Trophoblast cell (in vitro differentiated cells and primary cell): ENCODE measurements around the gene PLPP1.
"Not testable (repeated sequence)": the region's sequence is repeated elsewhere in the genome, so short reads cannot be mapped to it uniquely, and the experiment has no call there.

Experiments
- DNase-seq, 2 donors: peaks; one replicate each; pipeline ENCODE4 v3.0.0-alpha.2; 2016
- H2AFZ ChIP-seq: 2 replicates; pipeline ENCODE4 v1.6.1; 2013; ENCODE audit warnings: low read length, moderate library complexity, mild to moderate bottlenecking; ENCODE audit not compliant: insufficient read depth, poor library complexity
- H2AK5ac ChIP-seq: 2 replicates; pipeline ENCODE4 v1.6.1; 2013; ENCODE audit warnings: mild to moderate bottlenecking, low read length
- H2BK120ac ChIP-seq: 2 replicates; pipeline ENCODE4 v1.6.1; 2013; ENCODE audit warnings: low read length, mild to moderate bottlenecking, moderate library complexity; ENCODE audit not compliant: insufficient read depth, poor library complexity
- H2BK12ac ChIP-seq: 2 replicates; pipeline ENCODE4 v1.6.1; 2013; ENCODE audit warnings: mild to moderate bottlenecking, low read length, moderate library complexity
- H2BK5ac ChIP-seq: 2 replicates; pipeline ENCODE4 v1.6.1; 2013; ENCODE audit warnings: low read length, low read depth, moderate library complexity, mild to moderate bottlenecking; ENCODE audit not compliant: poor library complexity
- H3K14ac ChIP-seq: 2 replicates; pipeline ENCODE4 v1.6.1; 2013; ENCODE audit warnings: mild to moderate bottlenecking, low read length
- H3K18ac ChIP-seq: 2 replicates; pipeline ENCODE4 v1.6.1; 2013; ENCODE audit warnings: mild to moderate bottlenecking, low read length
- H3K23ac ChIP-seq: 2 replicates; pipeline ENCODE4 v1.6.1; 2013; ENCODE audit warnings: low read length
- H3K27ac ChIP-seq: 2 replicates; pipeline ENCODE4 v1.5.1; 2013; ENCODE audit warnings: low read depth, mild to moderate bottlenecking, inconsistent platforms, low read length, moderate library complexity
- H3K27me3 ChIP-seq: 2 replicates; pipeline ENCODE4 v1.6.1; 2013; ENCODE audit warnings: inconsistent platforms, mild to moderate bottlenecking, low read length, moderate library complexity; ENCODE audit not compliant: insufficient read depth
- H3K36me3 ChIP-seq, 2 experiments: 1 replicate in 1 of 2; 2 replicates in 1 of 2; pipeline ENCODE4 v1.6.1; 2013; ENCODE audit warnings: low read length in 2 of 2, mild to moderate bottlenecking in 2 of 2, moderate library complexity in 1 of 2; ENCODE audit not compliant: insufficient read depth in 2 of 2, control insufficient read depth in 1 of 2
- H3K4ac ChIP-seq: 2 replicates; pipeline ENCODE4 v1.6.1; 2013; ENCODE audit warnings: low read depth, mild to moderate bottlenecking, low read length, moderate library complexity
- H3K4me1 ChIP-seq, 2 experiments: 1 replicate in 1 of 2; 2 replicates in 1 of 2; pipeline ENCODE4 v1.6.1; 2013; ENCODE audit warnings: low read length in 2 of 2, mild to moderate bottlenecking in 2 of 2, moderate library complexity in 1 of 2; ENCODE audit not compliant: insufficient read depth in 2 of 2, control insufficient read depth in 1 of 2
- H3K4me2 ChIP-seq: 2 replicates; pipeline ENCODE4 v1.6.1; 2013; ENCODE audit warnings: inconsistent platforms, mild to moderate bottlenecking, low read length, moderate library complexity
- H3K4me3 ChIP-seq: 2 replicates; pipeline ENCODE4 v1.5.1; 2013; ENCODE audit warnings: mild to moderate bottlenecking, low read depth, low read length, inconsistent platforms
- H3K79me1 ChIP-seq: one replicate; pipeline ENCODE4 v1.6.1; 2013; ENCODE audit warnings: low read length
- H3K79me2 ChIP-seq: 2 replicates; pipeline ENCODE4 v1.6.1; 2013; ENCODE audit warnings: low read length, mild to moderate bottlenecking; ENCODE audit not compliant: control insufficient read depth, insufficient read depth, poor library complexity
- H3K9ac ChIP-seq: 2 replicates; pipeline ENCODE4 v1.6.1; 2013; ENCODE audit warnings: mild to moderate bottlenecking, low read length
- H3K9me3 ChIP-seq: 2 replicates; pipeline ENCODE4 v1.6.1; 2013; ENCODE audit warnings: low read depth, mild to moderate bottlenecking, control low read depth, inconsistent platforms, low read length; ENCODE audit not compliant: insufficient read depth
- H4K12ac ChIP-seq: 2 replicates; pipeline ENCODE4 v1.6.1; 2013; ENCODE audit warnings: low read depth, mild to moderate bottlenecking, low read length, moderate library complexity
- H4K8ac ChIP-seq: 2 replicates; pipeline ENCODE4 v1.6.1; 2013; ENCODE audit warnings: low read depth, mild to moderate bottlenecking, low read length, moderate library complexity
- H4K91ac ChIP-seq: one replicate; pipeline ENCODE4 v1.6.1; 2013; ENCODE audit warnings: low read depth, mild to moderate bottlenecking, low read length, moderate library complexity
- WGBS: extraction: QIAGEN DNeasy Blood & Tissue Kit; methylation state at CpG from one replicate; pipeline ENCODE4 v1.1.7; 2013; ENCODE audit warnings: missing lambda C conversion rate; ENCODE audit not compliant: insufficient read length, insufficient coverage; ENCODE audit errors: extremely low coverage; 5-methylcytosine and 5-hydroxymethylcytosine counted together

The PLPP1 gene

GRCh38 chr5:55540525-55540924 lies 5.8 kb upstream of the PLPP1 start:
- Histone ChIP-seq H3K27ac (no peak overlapping the region), H4K12ac (no peak overlapping the region), H3K36me3 (no peaks in the 10 kb centered on the region), H3K79me1 (peaks cover 1% of the 10 kb centered on the region), H3K18ac (no peak overlapping the region), H2AK5ac (no peak overlapping the region), H2BK5ac (no peak overlapping the region), H3K14ac (no peak overlapping the region), H3K9me3 (no peaks in the 10 kb centered on the region), H2BK12ac (no peak overlapping the region), H2AFZ (no peak overlapping the region), H4K8ac (no peak overlapping the region), H3K4me1 (peaks cover 0 to 1% of the 10 kb centered on the region in 2 experiments), H2BK120ac (no peak overlapping the region), H3K4me2 (no peak overlapping the region), H3K4me3 (no peak overlapping the region), H3K27me3 (no peaks in the 10 kb centered on the region), H3K9ac (no peak overlapping the region), H3K4ac (no peak overlapping the region), H3K23ac (no peak overlapping the region), H3K79me2 (no peaks in the 10 kb centered on the region), H4K91ac (no peak overlapping the region)
- no CpG with 5 or more reads among the region's 2 CpGs for WGBS
- DNase-seq = no peak

GRCh38 chr5:55540024-55540423 lies 5.3 kb upstream of the PLPP1 start:
- WGBS = no CpG with 5 or more reads among the region's 1 CpG

GRCh38 chr5:55538661-55539060 lies 3.9 kb upstream of the PLPP1 start:
- H2BK120ac ChIP-seq = no peak overlapping the region
- H3K36me3 ChIP-seq = no peaks in the 10 kb centered on the region
- H2BK12ac ChIP-seq = no peak overlapping the region
- H3K9ac ChIP-seq = no peak overlapping the region
- peaks cover 0 to 4% of the 10 kb centered on the region in 2 experiments for H3K4me1 ChIP-seq
- H3K79me1 ChIP-seq = peaks cover 14% of the 10 kb centered on the region
- H4K12ac ChIP-seq = no peak overlapping the region
- peaks cover 13% of the 10 kb centered on the region for H3K79me2 ChIP-seq
- H4K8ac ChIP-seq = no peak overlapping the region
- H3K27me3 ChIP-seq = no peaks in the 10 kb centered on the region
- no peak overlapping the region for H2AK5ac ChIP-seq
- H2BK5ac ChIP-seq = no peak overlapping the region
- no peak overlapping the region for H3K18ac ChIP-seq
- H3K23ac ChIP-seq = no peak overlapping the region
- no peak overlapping the region for H4K91ac ChIP-seq
- no peak overlapping the region for H3K4me2 ChIP-seq
- no peak overlapping the region for H3K4ac ChIP-seq
- DNase-seq = no peak
- H3K14ac ChIP-seq = no peak overlapping the region
- H2AFZ ChIP-seq = no peak overlapping the region
- peaks cover 3% of the 10 kb centered on the region for H3K9me3 ChIP-seq
- WGBS = no CpG with 5 or more reads among the region's 2 CpGs
- H3K4me3 ChIP-seq = no peak overlapping the region
- H3K27ac ChIP-seq = no peak overlapping the region

More at GRCh38 chr5:55540024-55540423, 5.3 kb upstream of the PLPP1 start:
- Histone ChIP-seq H2AK5ac (no peak overlapping the region), H4K91ac (no peak overlapping the region), H4K8ac (no peak overlapping the region), H3K27ac (no peak overlapping the region), H3K9me3 (no peaks in the 10 kb centered on the region), H3K36me3 (no peaks in the 10 kb centered on the region), H3K4me2 (no peak overlapping the region), H3K4me1 (peaks cover 0 to 4% of the 10 kb centered on the region in 2 experiments), H3K23ac (no peak overlapping the region), H3K9ac (no peak overlapping the region), H3K27me3 (no peaks in the 10 kb centered on the region), H3K79me2 (peaks cover 1% of the 10 kb centered on the region), H2BK5ac (no peak overlapping the region), H3K4me3 (no peak overlapping the region), H4K12ac (no peak overlapping the region), H3K4ac (no peak overlapping the region), H2BK12ac (no peak overlapping the region), H3K79me1 (peaks cover 5% of the 10 kb centered on the region), H2AFZ (no peak overlapping the region), H3K14ac (no peak overlapping the region), H3K18ac (no peak overlapping the region), H2BK120ac (no peak overlapping the region)
- peak; percentile 30 to 86 for DNase-seq

GRCh38 chr5:55537315-55537714 lies 2.6 kb upstream of the PLPP1 start:
- not testable (repeated sequence) for H2BK5ac ChIP-seq, H3K14ac ChIP-seq, H3K36me3 ChIP-seq, H2AFZ ChIP-seq, H3K9me3 ChIP-seq, H2AK5ac ChIP-seq, H3K23ac ChIP-seq, H3K4me2 ChIP-seq, H2BK120ac ChIP-seq, H4K8ac ChIP-seq, H3K18ac ChIP-seq, H3K27ac ChIP-seq, H3K4me1 ChIP-seq, DNase-seq, H3K27me3 ChIP-seq, H4K12ac ChIP-seq, H3K9ac ChIP-seq, H3K4ac ChIP-seq, H4K91ac ChIP-seq, H3K4me3 ChIP-seq
- H3K79me2 ChIP-seq = peaks cover 19% of the 10 kb centered on the region
- peaks cover 14% of the 10 kb centered on the region for H3K79me1 ChIP-seq
- no CpG with 5 or more reads among the region's 8 CpGs for WGBS
- H2BK12ac ChIP-seq = peak overlapping the region; percentile 19
